ENCODE results near the gene AXL. TPM values are rescaled to one million over a fixed set of nuclear protein-coding genes. Genes with fewer than 3 reads are reported as not detected.
A peak's percentile ranks its signal among the peaks of the same experiment; 100 is the strongest.

AXL gene
- polyA plus RNA-seq, 1 experiment, result 260 TPM

DNA sequence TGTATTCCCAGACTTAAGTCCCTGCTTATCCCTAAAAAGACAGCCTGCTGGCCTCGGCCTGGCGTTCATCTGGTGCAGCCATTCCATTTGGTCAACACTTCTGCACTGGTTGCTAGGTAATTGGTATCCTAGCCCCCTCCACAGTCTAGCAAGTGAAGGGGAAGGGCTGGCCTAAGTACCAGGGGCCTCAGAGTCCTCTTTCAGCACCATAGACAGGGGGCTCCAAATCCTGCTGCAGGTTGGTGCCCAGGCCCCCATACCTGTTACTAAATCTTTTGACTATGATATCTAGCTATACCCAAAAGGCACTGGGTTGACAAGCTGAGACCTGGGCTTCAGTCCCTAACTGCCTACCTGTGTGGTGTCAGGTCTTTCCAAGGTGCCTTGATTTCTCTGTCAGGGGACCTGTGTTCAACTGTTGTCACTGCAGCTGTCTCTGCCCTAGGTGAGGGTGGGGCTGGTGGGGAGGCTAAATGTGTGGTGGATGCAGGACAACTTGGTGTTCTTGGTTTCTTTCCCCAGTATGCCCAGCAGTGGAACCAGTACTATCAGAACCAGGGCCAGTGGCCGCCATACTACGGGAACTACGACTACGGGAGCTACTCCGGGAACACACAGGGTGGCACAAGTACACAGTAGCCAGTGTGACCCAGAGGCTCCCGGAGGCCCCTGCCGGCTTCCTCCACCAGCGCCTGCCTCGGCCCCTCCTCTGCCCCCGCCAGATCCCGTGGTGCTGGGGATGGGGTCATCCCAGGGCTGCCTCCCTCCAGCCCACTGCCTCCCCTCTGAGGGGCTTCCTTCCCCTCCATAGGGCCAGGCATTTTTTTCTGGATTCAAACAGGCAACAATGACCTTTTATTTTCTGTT is 87.1 kb downstream of the AXL start:
- no peaks in the 10 kb centered on the region for H3K27me3 ChIP-seq (ENCODE audit: control insufficient read depth, insufficient read depth, low read length)
- ChIA-PET POLR2A (no interaction called here), CTCF (interaction anchor here (1.0 to 5.3 kb wide), 6 partner anchors 10 to 179 kb away, joined by 3 to 83 read pairs (median 4); partner anchors contain the start of gene HNRNPUL1)
- no peak for DNase-seq (ENCODE audit: low read depth)
- no peak overlapping the region for H3K4me3 ChIP-seq (ENCODE audit: low read depth, low read length)
- H3K36me3 ChIP-seq (ENCODE audit: control insufficient read depth, insufficient read depth, low read length), result peaks cover 41% of the 10 kb centered on the region
- TF ChIP-seq, protein P1, sequence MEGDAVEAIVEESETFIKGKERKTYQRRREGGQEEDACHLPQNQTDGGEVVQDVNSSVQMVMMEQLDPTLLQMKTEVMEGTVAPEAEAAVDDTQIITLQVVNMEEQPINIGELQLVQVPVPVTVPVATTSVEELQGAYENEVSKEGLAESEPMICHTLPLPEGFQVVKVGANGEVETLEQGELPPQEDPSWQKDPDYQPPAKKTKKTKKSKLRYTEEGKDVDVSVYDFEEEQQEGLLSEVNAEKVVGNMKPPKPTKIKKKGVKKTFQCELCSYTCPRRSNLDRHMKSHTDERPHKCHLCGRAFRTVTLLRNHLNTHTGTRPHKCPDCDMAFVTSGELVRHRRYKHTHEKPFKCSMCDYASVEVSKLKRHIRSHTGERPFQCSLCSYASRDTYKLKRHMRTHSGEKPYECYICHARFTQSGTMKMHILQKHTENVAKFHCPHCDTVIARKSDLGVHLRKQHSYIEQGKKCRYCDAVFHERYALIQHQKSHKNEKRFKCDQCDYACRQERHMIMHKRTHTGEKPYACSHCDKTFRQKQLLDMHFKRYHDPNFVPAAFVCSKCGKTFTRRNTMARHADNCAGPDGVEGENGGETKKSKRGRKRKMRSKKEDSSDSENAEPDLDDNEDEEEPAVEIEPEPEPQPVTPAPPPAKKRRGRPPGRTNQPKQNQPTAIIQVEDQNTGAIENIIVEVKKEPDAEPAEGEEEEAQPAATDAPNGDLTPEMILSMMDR (IDR thresholded peaks at IDR 0.05; ENCODE audit: insufficient read depth, low read depth, low read length), result no peak

DNA sequence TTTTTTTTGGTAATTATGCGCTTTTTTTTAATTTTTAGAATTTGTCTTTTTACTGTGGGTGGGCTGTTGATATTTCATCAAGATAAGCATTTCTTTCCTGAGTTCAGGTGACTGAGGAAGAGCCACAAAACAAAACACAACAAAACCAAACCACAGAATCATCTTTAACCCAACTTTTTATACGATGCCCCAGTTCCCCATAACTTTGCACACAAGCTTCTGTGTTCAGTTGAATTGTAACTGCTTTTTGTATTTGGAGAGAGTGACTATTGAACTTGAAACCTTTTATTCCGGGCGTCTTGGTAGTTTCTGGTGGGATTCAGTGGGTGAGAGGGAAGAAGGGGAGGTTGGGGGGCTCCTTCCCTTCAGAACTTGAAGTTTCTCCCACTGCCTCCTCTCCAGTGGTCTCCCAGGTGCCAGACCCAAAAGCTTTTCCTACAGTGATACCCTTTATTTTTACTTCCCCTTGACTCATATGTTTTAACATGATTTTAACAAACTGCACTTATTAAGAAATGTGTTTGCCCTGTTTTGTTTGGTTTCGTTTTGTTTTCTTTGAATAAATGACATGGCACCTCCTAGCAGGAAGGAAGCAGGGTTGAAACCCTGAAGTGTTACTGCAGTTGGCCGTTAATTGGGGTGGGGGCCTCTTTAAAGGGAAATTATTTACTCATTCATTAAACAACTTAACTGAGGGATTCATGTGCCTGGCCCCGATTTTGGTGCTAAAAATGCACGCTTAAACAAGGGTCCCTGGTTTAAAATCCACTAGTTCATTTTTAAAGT is 88.3 kb downstream of the AXL start:
- DNase-seq (ENCODE audit: low read depth), result no peak
- TF ChIP-seq, protein P1 (IDR thresholded peaks at IDR 0.05; ENCODE audit: insufficient read depth, low read depth, low read length), result no peak
- Histone ChIP-seq H3K36me3 (ENCODE audit: control insufficient read depth, insufficient read depth, low read length) (peaks cover 37% of the 10 kb centered on the region), H3K4me3 (ENCODE audit: low read depth, low read length) (no peak overlapping the region), H3K27me3 (ENCODE audit: control insufficient read depth, insufficient read depth, low read length) (no peaks in the 10 kb centered on the region)
- ChIA-PET POLR2A (no interaction called here), CTCF (interaction anchor here (0.7 to 5.3 kb wide), 16 partner anchors 10 to 178 kb away, joined by 3 to 83 read pairs (median 4); partner anchors contain the start of genes B9D2 and HNRNPUL1)

DNA sequence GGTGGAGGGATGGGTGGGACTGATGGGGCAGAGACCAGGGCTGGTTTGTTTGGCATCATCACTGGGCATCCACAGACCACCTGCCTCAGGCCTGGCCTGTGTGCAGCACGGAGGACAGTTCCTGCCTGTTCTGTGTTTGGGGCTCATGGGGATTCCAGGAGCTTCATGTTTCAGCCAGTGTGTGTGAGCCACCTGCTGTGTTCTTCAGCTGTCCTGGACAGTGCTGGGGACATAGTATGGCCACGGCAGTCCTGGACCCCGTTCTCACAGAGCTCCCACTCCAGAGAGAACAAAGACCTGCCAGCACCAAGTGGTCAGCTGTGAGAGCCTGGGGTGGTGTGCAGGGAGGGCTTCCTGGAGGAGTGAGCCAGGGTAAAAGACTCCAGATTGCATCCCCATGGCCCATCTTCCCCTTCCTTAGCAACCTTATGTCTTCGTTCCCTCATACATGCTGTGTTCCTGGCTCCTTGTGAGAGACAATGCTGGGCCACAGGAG is 89.0 kb downstream of the AXL start:
- ChIA-PET POLR2A (no interaction called here), CTCF (interaction anchor here (0.7 to 5.3 kb wide), 25 partner anchors 9 to 354 kb away, joined by 3 to 83 read pairs (median 4); partner anchors contain the start of genes B9D2 and HNRNPUL1)
- Histone ChIP-seq H3K27me3 (ENCODE audit: control insufficient read depth, insufficient read depth, low read length) (no peaks in the 10 kb centered on the region), H3K4me3 (ENCODE audit: low read depth, low read length) (no peak overlapping the region), H3K36me3 (ENCODE audit: control insufficient read depth, insufficient read depth, low read length) (peaks cover 36% of the 10 kb centered on the region)
- TF ChIP-seq, protein P1 (IDR thresholded peaks at IDR 0.05; ENCODE audit: insufficient read depth, low read depth, low read length), result no peak
- no peak for DNase-seq (ENCODE audit: low read depth)

DNA sequence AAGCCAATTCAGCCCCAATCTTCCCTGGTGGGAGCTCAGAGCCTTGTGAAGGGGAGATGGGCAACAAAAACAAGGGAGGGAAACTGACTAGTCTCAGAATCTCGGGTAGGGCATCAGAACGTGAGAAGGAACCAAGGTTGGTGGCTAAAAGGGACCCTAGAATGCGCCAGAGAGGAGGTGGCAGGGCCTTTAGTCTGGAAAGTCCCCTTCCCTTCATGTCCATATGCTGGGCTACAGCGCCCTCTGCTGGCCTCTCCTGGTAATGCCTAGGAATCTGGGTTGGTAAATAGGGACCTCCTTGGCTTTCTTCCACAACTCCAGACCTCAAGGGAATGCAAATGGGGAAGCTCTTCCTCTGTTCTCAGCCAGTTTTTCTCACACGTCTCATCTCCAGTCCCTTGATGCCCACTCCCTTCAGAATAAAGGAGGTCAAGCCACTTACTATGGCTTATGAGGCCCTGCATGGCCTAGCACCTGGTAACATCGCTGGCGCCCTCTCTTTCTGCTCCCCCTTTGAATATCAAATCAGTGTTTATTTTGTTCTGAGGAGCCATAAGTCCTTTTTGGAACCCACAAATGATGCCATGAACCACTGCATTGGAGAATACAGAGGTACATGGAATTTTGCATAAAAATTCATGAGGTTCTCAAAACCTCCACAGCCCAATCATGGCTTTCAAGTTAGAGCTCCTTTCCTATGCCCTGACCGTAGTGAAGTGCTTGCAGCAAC is 89.6 kb downstream of the AXL start:
- Histone ChIP-seq H3K36me3 (ENCODE audit: control insufficient read depth, insufficient read depth, low read length) (peaks cover 32% of the 10 kb centered on the region), H3K4me3 (ENCODE audit: low read depth, low read length) (no peak overlapping the region), H3K27me3 (ENCODE audit: control insufficient read depth, insufficient read depth, low read length) (no peaks in the 10 kb centered on the region)
- no peak for DNase-seq (ENCODE audit: low read depth)
- TF ChIP-seq, protein P1 (IDR thresholded peaks at IDR 0.05; ENCODE audit: insufficient read depth, low read depth, low read length), result peak; percentile 95
- CTCF ChIA-PET, result interaction anchor here (0.6 to 5.3 kb wide), 35 partner anchors 9 to 355 kb away, joined by 3 to 83 read pairs (median 4); partner anchors contain the start of genes B3GNT8, B9D2, DMAC2 and HNRNPUL1
- POLR2A ChIA-PET, result no interaction called here
